H9 (cell line): ENCODE measurements around the gene LRCH1. TPM values are rescaled to one million over a fixed set of nuclear protein-coding genes. Genes with fewer than 3 reads are reported as not detected.

Experiments
- DNase-seq: peaks from one replicate; pipeline ENCODE4 v3.0.0-alpha.2; 2017
- H2AFZ ChIP-seq: one replicate; pipeline ENCODE4 v1.6.1; 2013; ENCODE audit warnings: mild to moderate bottlenecking, low read length, control low read depth, moderate library complexity
- H2AK5ac ChIP-seq: 2 replicates; pipeline ENCODE4 v1.6.1; 2013; ENCODE audit warnings: low read length, control low read depth, mixed read lengths; ENCODE audit not compliant: insufficient read length
- H2BK120ac ChIP-seq: one replicate; pipeline ENCODE4 v1.6.1; 2013; ENCODE audit warnings: low read depth, mild to moderate bottlenecking, low read length, control low read depth, inconsistent platforms; ENCODE audit not compliant: poor library complexity, severe bottlenecking
- H2BK12ac ChIP-seq: 2 replicates; pipeline ENCODE4 v1.6.1; 2013; ENCODE audit warnings: low read length, control low read depth, mixed read lengths, low read depth; ENCODE audit not compliant: insufficient read length
- H2BK15ac ChIP-seq: 2 replicates; pipeline ENCODE4 v1.6.1; 2013; ENCODE audit warnings: low read depth, low read length, control low read depth
- H2BK20ac ChIP-seq: one replicate; pipeline ENCODE4 v1.6.1; 2013; ENCODE audit warnings: low read depth, mild to moderate bottlenecking, low read length, control low read depth, inconsistent platforms; ENCODE audit not compliant: poor library complexity, severe bottlenecking
- H2BK5ac ChIP-seq: 2 replicates; pipeline ENCODE4 v1.6.1; 2013; ENCODE audit warnings: low read length, control low read depth, mixed read lengths; ENCODE audit not compliant: insufficient read length
- H3K14ac ChIP-seq: 2 replicates; pipeline ENCODE4 v1.6.1; 2013; ENCODE audit warnings: low read length, control low read depth; ENCODE audit not compliant: insufficient read depth
- H3K18ac ChIP-seq: 2 replicates; pipeline ENCODE4 v1.6.1; 2013; ENCODE audit warnings: low read depth, mild to moderate bottlenecking, mixed read lengths, low read length, control low read depth; ENCODE audit not compliant: insufficient read length
- H3K23ac ChIP-seq: 2 replicates; pipeline ENCODE4 v1.6.1; 2013; ENCODE audit warnings: low read length, control low read depth, mixed read lengths, low read depth; ENCODE audit not compliant: insufficient read length
- H3K23me2 ChIP-seq: 2 replicates; pipeline ENCODE4 v1.6.1; 2013; ENCODE audit warnings: low read depth, mild to moderate bottlenecking, mixed read lengths, low read length, control low read depth; ENCODE audit not compliant: insufficient read length, poor library complexity, severe bottlenecking
- H3K27ac ChIP-seq: 2 replicates; pipeline ENCODE4 v1.5.1; 2013; ENCODE audit warnings: low read length, control low read depth, mixed read lengths, low read depth; ENCODE audit not compliant: insufficient read length
- H3K27me3 ChIP-seq: 2 replicates; pipeline ENCODE4 v1.6.1; 2013; ENCODE audit warnings: low read length, control low read depth, inconsistent platforms; ENCODE audit not compliant: insufficient read depth
- H3K4ac ChIP-seq: 2 replicates; pipeline ENCODE4 v1.6.1; 2013; ENCODE audit warnings: low read depth, mild to moderate bottlenecking, control low read depth, inconsistent platforms, low read length, moderate library complexity
- H3K4me1 ChIP-seq: 2 replicates; pipeline ENCODE4 v1.6.1; 2013; ENCODE audit warnings: low read length, control low read depth, inconsistent platforms; ENCODE audit not compliant: insufficient read depth
- H3K4me2 ChIP-seq: 2 replicates; pipeline ENCODE4 v1.6.1; 2013; ENCODE audit warnings: low read length, control low read depth, mixed read lengths; ENCODE audit not compliant: insufficient read length, insufficient read depth
- H3K56ac ChIP-seq: 2 replicates; pipeline ENCODE4 v1.6.1; 2013; ENCODE audit warnings: low read depth, mild to moderate bottlenecking, mixed read lengths, low read length, control low read depth; ENCODE audit not compliant: insufficient read length
- H3K79me1 ChIP-seq: 2 replicates; pipeline ENCODE4 v1.6.1; 2013; ENCODE audit warnings: low read depth, mild to moderate bottlenecking, moderate library complexity, low read length, control low read depth, inconsistent platforms; ENCODE audit not compliant: insufficient read depth, poor library complexity, severe bottlenecking
- H3K79me2 ChIP-seq: 2 replicates; pipeline ENCODE4 v1.6.1; 2013; ENCODE audit warnings: low read length, control low read depth, inconsistent platforms; ENCODE audit not compliant: insufficient read depth
- H3K9ac ChIP-seq: 2 replicates; pipeline ENCODE4 v1.6.1; 2013; ENCODE audit warnings: low read length, control low read depth, mixed read lengths; ENCODE audit not compliant: insufficient read length; ENCODE audit errors: extremely low read depth
- H3K9me3 ChIP-seq: one replicate; pipeline ENCODE4 v1.6.1; 2013; ENCODE audit warnings: low read depth, low read length, inconsistent platforms; ENCODE audit not compliant: control insufficient read depth
- H3T11ph ChIP-seq: one replicate; pipeline ENCODE4 v1.6.1; 2013; ENCODE audit warnings: mild to moderate bottlenecking, low read length, control low read depth, inconsistent platforms
- H4K20me1 ChIP-seq: one replicate; pipeline ENCODE4 v1.6.1; 2013; ENCODE audit not compliant: control insufficient read depth, insufficient read length, insufficient read depth
- H4K5ac ChIP-seq: 2 replicates; pipeline ENCODE4 v1.6.1; 2013; ENCODE audit warnings: low read depth, mild to moderate bottlenecking, mixed read lengths, low read length, control low read depth; ENCODE audit not compliant: insufficient read length
- H4K8ac ChIP-seq: replicated peaks from 2 replicates; pipeline ENCODE4 v1.6.1; 2013; ENCODE audit warnings: low read length, control low read depth, mixed read lengths, low read depth; ENCODE audit not compliant: insufficient read length
- H4K91ac ChIP-seq: 2 replicates; pipeline ENCODE4 v1.6.1; 2013; ENCODE audit warnings: low read depth, mild to moderate bottlenecking, moderate library complexity, mixed read lengths, low read length, control low read depth; ENCODE audit not compliant: insufficient read length
- H3K27ac Mint-ChIP-seq, 3 experiments: 2 replicates in 2 of 3; 3 replicates in 1 of 3; pipeline ENCODE4 v1.8.0; 2020 to 2021; ENCODE audit warnings: mixed read lengths in 3 of 3, mild to moderate bottlenecking in 1 of 3, moderate library complexity in 1 of 3
- H3K27me3 Mint-ChIP-seq: 2 replicates; pipeline ENCODE4 v1.8.0; 2021; ENCODE audit warnings: low read depth, mild to moderate bottlenecking, moderate library complexity, mixed read lengths
- H3K36me3 Mint-ChIP-seq, 3 experiments: 2 replicates in 2 of 3; 3 replicates in 1 of 3; pipeline ENCODE4 v1.8.0; 2020 to 2021; ENCODE audit warnings: low read depth in 3 of 3, mixed read lengths in 3 of 3; ENCODE audit not compliant: insufficient read depth in 1 of 3
- H3K4me1 Mint-ChIP-seq, 2 experiments: 2 replicates each; pipeline ENCODE4 v1.8.0; 2020; ENCODE audit warnings: mixed read lengths in 2 of 2
- H3K4me3 Mint-ChIP-seq, 2 experiments: 2 replicates in 1 of 2; 3 replicates in 1 of 2; pipeline ENCODE4 v1.8.0; 2020 to 2021; ENCODE audit warnings: mild to moderate bottlenecking in 2 of 2, mixed read lengths in 2 of 2, moderate library complexity in 1 of 2
- H3K9me3 Mint-ChIP-seq, 2 experiments: 2 replicates in 1 of 2; 3 replicates in 1 of 2; pipeline ENCODE4 v1.8.0; 2020; ENCODE audit warnings: mild to moderate bottlenecking in 2 of 2, mixed read lengths in 2 of 2, moderate library complexity in 1 of 2
- WGBS: extraction: QIAGEN DNeasy Blood & Tissue Kit; methylation state at CpG from one replicate; pipeline ENCODE4 v1.1.7; 2013; ENCODE audit warnings: missing lambda C conversion rate, low lambda C conversion rate, mixed read lengths; ENCODE audit not compliant: insufficient read length; ENCODE audit errors: extremely low coverage; 5-methylcytosine and 5-hydroxymethylcytosine counted together
- total RNA-seq: library from RNA; stranded (reverse); gene quantifications from 2 replicates; pipeline ENCODE4 v1.2.1, GENCODE V29; 2021
- TF ChIP-seq, protein P1 (sequence below): fragments of 200-600 bp; sonication (generic); conservative IDR thresholded peaks from 3 replicates; pipeline ENCODE4 v1.8.0; 2021; ENCODE audit warnings: antibody characterized with exemption, mild to moderate bottlenecking

Gene LRCH1
- total RNA-seq, 1 experiment from 2014 or later: 8.0 TPM

- H3K9ac ChIP-seq: no peak overlapping the region
- no peaks in the 10 kb centered on the region for H4K20me1 ChIP-seq
- H2AK5ac ChIP-seq: no peak overlapping the region
- no peak overlapping the region for H3K4me2 ChIP-seq
- H3K56ac ChIP-seq: no peak overlapping the region
- Mint-ChIP-seq H3K9me3 (no peaks in the 10 kb centered on the region), H3K27me3 (no peaks in the 10 kb centered on the region), H3K36me3 (peaks cover 11 to 63% (median 44%) of the 10 kb centered on the region in 3 experiments; a peak in 5 of 7 replicates), H3K27ac (peak overlapping the region in 2 of 3 experiments; percentile 13 to 30; a peak in 2 of 7 replicates), H3K4me3 (no peak overlapping the region), H3K4me1 (peaks cover 3 to 6% of the 10 kb centered on the region in 2 experiments)
- no peak overlapping the region for H4K8ac ChIP-seq
- H2AFZ ChIP-seq: no peak overlapping the region
- H3K23ac ChIP-seq: no peak overlapping the region
- no peak overlapping the region for H4K5ac ChIP-seq
- no peak overlapping the region for H2BK12ac ChIP-seq
- no peaks in the 10 kb centered on the region for H3K79me1 ChIP-seq
- H3K18ac ChIP-seq: no peak overlapping the region
- no peak overlapping the region for H3K14ac ChIP-seq
- H2BK15ac ChIP-seq: no peak overlapping the region
- TF ChIP-seq, protein P1, sequence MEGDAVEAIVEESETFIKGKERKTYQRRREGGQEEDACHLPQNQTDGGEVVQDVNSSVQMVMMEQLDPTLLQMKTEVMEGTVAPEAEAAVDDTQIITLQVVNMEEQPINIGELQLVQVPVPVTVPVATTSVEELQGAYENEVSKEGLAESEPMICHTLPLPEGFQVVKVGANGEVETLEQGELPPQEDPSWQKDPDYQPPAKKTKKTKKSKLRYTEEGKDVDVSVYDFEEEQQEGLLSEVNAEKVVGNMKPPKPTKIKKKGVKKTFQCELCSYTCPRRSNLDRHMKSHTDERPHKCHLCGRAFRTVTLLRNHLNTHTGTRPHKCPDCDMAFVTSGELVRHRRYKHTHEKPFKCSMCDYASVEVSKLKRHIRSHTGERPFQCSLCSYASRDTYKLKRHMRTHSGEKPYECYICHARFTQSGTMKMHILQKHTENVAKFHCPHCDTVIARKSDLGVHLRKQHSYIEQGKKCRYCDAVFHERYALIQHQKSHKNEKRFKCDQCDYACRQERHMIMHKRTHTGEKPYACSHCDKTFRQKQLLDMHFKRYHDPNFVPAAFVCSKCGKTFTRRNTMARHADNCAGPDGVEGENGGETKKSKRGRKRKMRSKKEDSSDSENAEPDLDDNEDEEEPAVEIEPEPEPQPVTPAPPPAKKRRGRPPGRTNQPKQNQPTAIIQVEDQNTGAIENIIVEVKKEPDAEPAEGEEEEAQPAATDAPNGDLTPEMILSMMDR: no peak
- H2BK20ac ChIP-seq: no peak overlapping the region
- H3K27ac ChIP-seq: no peak overlapping the region
- H3K9me3 ChIP-seq: no peaks in the 10 kb centered on the region
- no peaks in the 10 kb centered on the region for H3K23me2 ChIP-seq
- no peak overlapping the region for H3T11ph ChIP-seq
- H3K27me3 ChIP-seq: no peaks in the 10 kb centered on the region
- WGBS: no CpG with 5 or more reads among the region's 8 CpGs
- H2BK120ac ChIP-seq: no peak overlapping the region
- H3K79me2 ChIP-seq: no peaks in the 10 kb centered on the region
- no peaks in the 10 kb centered on the region for H3K4me1 ChIP-seq
- no peak for DNase-seq
- no peak overlapping the region for H3K4ac ChIP-seq
- H2BK5ac ChIP-seq: no peak overlapping the region
- H4K91ac ChIP-seq: no peak overlapping the region
Measured at GRCh38 chr13:46775385-46776107, 222.6 kb downstream of the LRCH1 start.
